Kidney glomerular epithelial cell (primary cell): Measurements from ENCODE around the gene RABL2B.

Experiments used
- DNase-seq: peaks from one replicate; lab custom pipeline; 2025; lab: John Stamatoyannopoulos, UW

Gene RABL2B

GRCh38 chr22:50737728-50738648 lies 45.4 kb downstream of the RABL2B start, which contains the start of gene ACR:
Gene ACR (plus strand): TSS chr22:50738204. CDS start chr22:50738236, 32 bp downstream.
- no peak for DNase-seq

- DNase-seq, result no peak
These were observed 47.8 kb downstream of the RABL2B start for GRCh38 chr22:50735739-50736030.

GRCh38 chr22:50734986-50735738 lies 48.3 kb downstream of the RABL2B start:
- DNase-seq, result no peak

GRCh38 chr22:50734343-50734771 lies 49.1 kb downstream of the RABL2B start:
- DNase-seq, result no peak

GRCh38 chr22:50733521-50734342 lies 49.7 kb downstream of the RABL2B start:
- no peak for DNase-seq

- no peak for DNase-seq
These were observed 50.8 kb downstream of the RABL2B start for GRCh38 chr22:50732681-50733080.

- DNase-seq, result peak; percentile 1
These were observed 51.4 kb downstream of the RABL2B start for GRCh38 chr22:50731811-50732624.

- no peak for DNase-seq
These were observed 52.3 kb downstream of the RABL2B start for GRCh38 chr22:50730941-50731661.

- DNase-seq, result no peak
These were observed 53.2 kb downstream of the RABL2B start for GRCh38 chr22:50730013-50730891.

- DNase-seq, result no peak
These were observed 53.9 kb downstream of the RABL2B start for GRCh38 chr22:50729391-50730012.

- DNase-seq, result no peak
These were observed 54.9 kb downstream of the RABL2B start for GRCh38 chr22:50728523-50728931.

GRCh38 chr22:50727678-50728522 lies 55.5 kb downstream of the RABL2B start:
- DNase-seq, result no peak

- no peak for DNase-seq
These were observed 56.6 kb downstream of the RABL2B start for GRCh38 chr22:50726643-50727340.

- no peak for DNase-seq
These were observed 57.8 kb downstream of the RABL2B start for GRCh38 chr22:50725597-50725996.

GRCh38 chr22:50724616-50725015 lies 58.8 kb downstream of the RABL2B start:
- no peak for DNase-seq

GRCh38 chr22:50723991-50724390 lies 59.4 kb downstream of the RABL2B start:
- DNase-seq, result peak; percentile 1

GRCh38 chr22:50722716-50723428 lies 60.6 kb downstream of the RABL2B start:
- no peak for DNase-seq
